Measurements from ENCODE around the gene MYO16. TPM values are rescaled to one million over a fixed set of nuclear protein-coding genes. Genes with fewer than 3 reads are reported as not detected.

The MYO16 gene
- total and polyA plus RNA-seq, 2 of the 4 experiments (the other 2 are of a cell fraction) = under 0.01 to 0.03 TPM

DNA sequence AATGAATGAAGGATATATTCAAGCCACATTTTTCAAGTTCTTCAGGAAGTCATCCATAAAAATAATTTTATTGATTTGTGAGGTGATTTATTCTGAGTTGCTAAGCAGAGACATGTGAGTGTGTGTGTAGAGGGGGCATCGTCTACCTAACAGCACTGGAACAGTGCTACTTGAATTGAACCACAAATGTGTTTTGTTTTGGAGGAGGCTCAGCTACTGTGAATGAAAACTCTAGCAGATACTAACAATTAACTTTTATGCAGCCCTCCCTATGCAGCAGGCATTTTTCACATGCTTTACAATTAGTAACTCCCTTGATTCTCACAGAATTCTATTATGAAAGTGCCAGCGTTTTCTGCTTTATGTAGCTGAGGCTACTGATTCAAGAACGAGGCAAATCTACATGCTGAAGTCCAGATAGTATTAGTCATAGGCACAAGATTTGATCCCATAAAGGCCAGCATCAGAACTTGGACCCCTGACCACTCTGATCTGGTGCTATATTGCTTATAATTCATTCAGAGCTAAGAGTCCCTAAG is 103.7 kb downstream of the MYO16 start:
- no peaks in the 10 kb centered on the region for H3K9me1 ChIP-seq (ENCODE audit: insufficient read depth, low read length)
- POLR2A ChIA-PET (ENCODE audit: unreplicated experiment) = no interaction called here
- H3K4me1 ChIP-seq (ENCODE audit: control insufficient read depth, insufficient read depth, low read length) = no peaks in the 10 kb centered on the region
- BruUV-seq (replicated peaks) = no TSS peak
- H4K20me1 ChIP-seq (ENCODE audit: insufficient read depth, low read length) = no peaks in the 10 kb centered on the region
- H2AK5ac ChIP-seq (ENCODE audit: low read depth, low read length) = no peak overlapping the region
- intact Hi-C loops (cut with micrococcal nuclease) (no loop called here), in situ Hi-C loops (cut with MboI; ENCODE audit: low sequenced_read_pairs) (no loop called here), dilution Hi-C loops (cut with HindIII; ENCODE audit: low sequenced_read_pairs, unreplicated experiment) (no loop called here)
- no peak overlapping the region for H3K4me3 ChIP-seq (ENCODE audit: insufficient read depth, low read depth, low read length)
- H3K36me3 ChIP-seq (ENCODE audit: control insufficient read depth, insufficient read depth, low read length) = no peaks in the 10 kb centered on the region
- H4K8ac ChIP-seq (ENCODE audit: low read depth in 2 of 2, low read length in 2 of 2) = no peak overlapping the region
- H2BK120ac ChIP-seq (ENCODE audit: low read depth, low read length) = no peak overlapping the region
- no peak overlapping the region for H3K4ac ChIP-seq (ENCODE audit: low read depth, low read length)
- no peak overlapping the region for H3K9ac ChIP-seq (ENCODE audit: low read depth, low read length)
- no peak overlapping the region for H2BK15ac ChIP-seq (ENCODE audit: low read depth, low read length)
- H2AK9ac ChIP-seq (replicated peaks; ENCODE audit: low read depth, low read length, poor library complexity) = no peak overlapping the region
- no peak overlapping the region for H2BK20ac ChIP-seq (ENCODE audit: low read depth, low read length)
- H3K14ac ChIP-seq (replicated peaks; ENCODE audit: low read depth, low read length) = no peak overlapping the region
- H2AFZ ChIP-seq (replicated peaks; ENCODE audit: low read length, poor library complexity) = no peak overlapping the region
- H3K18ac ChIP-seq (ENCODE audit: low read depth, low read length) = no peak overlapping the region
- no peaks in the 10 kb centered on the region for H3K27me3 ChIP-seq (ENCODE audit: control insufficient read depth, insufficient read depth, low read length)
- CTCF ChIA-PET = no interaction called here
- no peak overlapping the region for H3K23ac ChIP-seq (ENCODE audit: low read depth, low read length)
- TF ChIP-seq CHD1 (IDR thresholded peaks at IDR 0.05; ENCODE audit: low read depth, low read length) = no peak
- TF ChIP-seq MXI1 (IDR thresholded peaks at IDR 0.05; ENCODE audit: borderline replicate concordance, low read depth, low read length) = no peak
- H3K4me2 ChIP-seq (ENCODE audit: low read depth, low read length) = no peak overlapping the region
- no peak overlapping the region for H3K56ac ChIP-seq (ENCODE audit: extremely low read depth, insufficient read depth, low read length)
- no peak overlapping the region for H4K91ac ChIP-seq (ENCODE audit: insufficient read depth, low read depth, low read length)
- no peak for ATAC-seq (ENCODE audit: low read depth)
- DNase-seq = no peak
- no peak overlapping the region for H2BK5ac ChIP-seq (ENCODE audit: low read depth, low read length, poor library complexity, severe bottlenecking)
- no peaks in the 10 kb centered on the region for H3K79me1 ChIP-seq (ENCODE audit: low read depth in 1 of 2, low read length in 2 of 2)
- H4K5ac ChIP-seq (ENCODE audit: low read depth, low read length) = no peak overlapping the region
- H3K9me3 ChIP-seq (ENCODE audit: control insufficient read depth, insufficient read depth, low read length) = peaks cover 2% of the 10 kb centered on the region; the same call in 1 of the 2 replicates
- no peak overlapping the region for H3K27ac ChIP-seq (ENCODE audit: insufficient read depth, low read length)
- WGBS, 2 experiments (ENCODE audit: extremely low coverage in 2 of 2, insufficient read length in 1 of 2) = no CpG with 5 or more reads among the region's 3 CpGs
